NCI-H2227 (cell line): ENCODE results near the gene LRRC56.

Experiments
- DNase-seq: peaks from one replicate; lab custom pipeline; 2025; ENCODE audit not compliant: unreplicated experiment; lab: John Stamatoyannopoulos, UW

The LRRC56 gene

GRCh38 chr11:536841-537621, at the start of gene LRRC56:
LRRC56 (plus strand) TSS chr11:537527; CDS start chr11:540685, 3,158 bp downstream.
- DNase-seq, result no peak

GRCh38 chr11:487571-488021, 49.7 kb upstream of the LRRC56 start:
- DNase-seq, result no peak

GRCh38 chr11:488062-488461, 49.3 kb upstream of the LRRC56 start:
- DNase-seq, result no peak

- no peak for DNase-seq
These were observed 48.7 kb upstream of the LRRC56 start for GRCh38 chr11:488579-488978.

GRCh38 chr11:488992-489391, 48.3 kb upstream of the LRRC56 start:
- no peak for DNase-seq

GRCh38 chr11:489610-490185, 47.6 kb upstream of the LRRC56 start:
- DNase-seq, result no peak

GRCh38 chr11:490186-490929, 47.0 kb upstream of the LRRC56 start:
- no peak for DNase-seq

GRCh38 chr11:490930-491260, 46.4 kb upstream of the LRRC56 start:
- DNase-seq, result no peak

GRCh38 chr11:491358-491757, 46.0 kb upstream of the LRRC56 start:
- no peak for DNase-seq

- no peak for DNase-seq
These were observed 44.7 kb upstream of the LRRC56 start for GRCh38 chr11:492427-493226.

GRCh38 chr11:494761-495536, 42.4 kb upstream of the LRRC56 start:
- DNase-seq, result no peak

GRCh38 chr11:495537-495931, 41.8 kb upstream of the LRRC56 start:
- DNase-seq, result no peak

GRCh38 chr11:496834-497564, 40.3 kb upstream of the LRRC56 start:
- DNase-seq, result no peak

GRCh38 chr11:497565-498296, 39.6 kb upstream of the LRRC56 start:
- no peak for DNase-seq

GRCh38 chr11:498297-499181, 38.8 kb upstream of the LRRC56 start:
- DNase-seq, result no peak

- no peak for DNase-seq
These were observed 37.9 kb upstream of the LRRC56 start for GRCh38 chr11:499201-500076.

GRCh38 chr11:501001-501682, 36.2 kb upstream of the LRRC56 start:
- no peak for DNase-seq
